ENCODE results near the gene KRTAP5-2.

Gene KRTAP5-2

GRCh38 chr11:1562469-1563148, 35.5 kb downstream of the KRTAP5-2 start:
- no peak for DNase-seq (ENCODE audit: extremely low read depth, low read depth)
- no peak for TF ChIP-seq CTCF (IDR thresholded peaks at IDR 0.05; ENCODE audit: low read depth, low read length)

GRCh38 chr11:1561955-1562354, 36.1 kb downstream of the KRTAP5-2 start:
- TF ChIP-seq CTCF (IDR thresholded peaks at IDR 0.05; ENCODE audit: low read depth, low read length) = no peak

GRCh38 chr11:1561266-1561665, 36.8 kb downstream of the KRTAP5-2 start:
- DNase-seq (ENCODE audit: extremely low read depth, low read depth) = no peak
- no peak for TF ChIP-seq CTCF (IDR thresholded peaks at IDR 0.05; ENCODE audit: low read depth, low read length)

More at GRCh38 chr11:1561955-1562354, 36.1 kb downstream of the KRTAP5-2 start:
- DNase-seq (ENCODE audit: extremely low read depth, low read depth) = no peak

- no peak for TF ChIP-seq CTCF (IDR thresholded peaks at IDR 0.05; ENCODE audit: low read depth, low read length)
- no peak for DNase-seq (ENCODE audit: extremely low read depth, low read depth)
These were observed 37.3 kb downstream of the KRTAP5-2 start for GRCh38 chr11:1560649-1561251.

- no peak for TF ChIP-seq CTCF (IDR thresholded peaks at IDR 0.05; ENCODE audit: low read depth, low read length)
- DNase-seq (ENCODE audit: extremely low read depth, low read depth) = no peak
These were observed 38.0 kb downstream of the KRTAP5-2 start for GRCh38 chr11:1560002-1560648.

- TF ChIP-seq CTCF (IDR thresholded peaks at IDR 0.05; ENCODE audit: low read depth, low read length) = no peak
- DNase-seq (ENCODE audit: extremely low read depth, low read depth) = peak; percentile 53
These were observed 38.8 kb downstream of the KRTAP5-2 start for GRCh38 chr11:1559111-1559951.
